OCI-LY3 (cell line): ENCODE data around the gene FAM78B.

ENCODE experiments used
- CTCF ChIP-seq: fragments of 200-600, 300-600 bp; sonication (generic); IDR thresholded peaks from 2 replicates; pipeline ENCODE4 v1.5.1; 2014; ENCODE audit warnings: antibody characterized with exemption, low read length, low read depth
- EZH2phosphoT487 ChIP-seq: fragments of 200-600 bp; shearing (Covaris generic); IDR thresholded peaks from 2 replicates; pipeline ENCODE4 v1.6.1; 2018; ENCODE audit warnings: antibody characterized with exemption, mixed run types, low read depth

DNA sequence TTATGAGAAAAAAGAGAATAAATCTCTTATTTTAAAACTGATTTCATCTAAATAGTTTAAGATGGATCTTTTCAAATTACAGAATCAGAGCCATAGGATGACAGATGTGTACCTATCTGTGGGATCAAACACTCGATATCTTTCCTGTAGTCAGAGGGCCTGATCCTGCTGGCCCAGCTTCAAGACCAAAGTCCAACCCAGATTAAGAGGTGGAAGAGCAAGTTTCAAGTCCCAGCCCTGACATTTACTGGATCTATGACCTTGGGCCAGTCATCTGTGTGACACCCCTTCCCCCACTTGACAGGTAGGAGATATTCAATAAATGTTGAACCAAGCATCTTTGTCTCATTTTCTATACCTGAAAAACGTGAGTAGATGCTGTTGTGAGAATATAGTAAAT is 140.7 kb downstream of the FAM78B start:
- TF ChIP-seq CTCF (no peak), EZH2phosphoT487 (no peak)
